Trophoblast cell (in vitro differentiated cells and primary cell): Measurements from ENCODE around the gene TIMM17B.
"Not testable (repeated sequence)": the region's sequence is repeated elsewhere in the genome, so short reads cannot be mapped to it uniquely, and the experiment has no call there.

Source experiments
- DNase-seq, 2 donors: peaks; one replicate each; pipeline ENCODE4 v3.0.0-alpha.2; 2016
- H2AFZ ChIP-seq: 2 replicates; pipeline ENCODE4 v1.6.1; 2013; ENCODE audit warnings: low read length, moderate library complexity, mild to moderate bottlenecking; ENCODE audit not compliant: insufficient read depth, poor library complexity
- H2AK5ac ChIP-seq: 2 replicates; pipeline ENCODE4 v1.6.1; 2013; ENCODE audit warnings: mild to moderate bottlenecking, low read length
- H2BK120ac ChIP-seq: 2 replicates; pipeline ENCODE4 v1.6.1; 2013; ENCODE audit warnings: low read length, mild to moderate bottlenecking, moderate library complexity; ENCODE audit not compliant: insufficient read depth, poor library complexity
- H2BK12ac ChIP-seq: 2 replicates; pipeline ENCODE4 v1.6.1; 2013; ENCODE audit warnings: mild to moderate bottlenecking, low read length, moderate library complexity
- H2BK5ac ChIP-seq: 2 replicates; pipeline ENCODE4 v1.6.1; 2013; ENCODE audit warnings: low read length, low read depth, moderate library complexity, mild to moderate bottlenecking; ENCODE audit not compliant: poor library complexity
- H3K14ac ChIP-seq: 2 replicates; pipeline ENCODE4 v1.6.1; 2013; ENCODE audit warnings: mild to moderate bottlenecking, low read length
- H3K18ac ChIP-seq: 2 replicates; pipeline ENCODE4 v1.6.1; 2013; ENCODE audit warnings: mild to moderate bottlenecking, low read length
- H3K23ac ChIP-seq: 2 replicates; pipeline ENCODE4 v1.6.1; 2013; ENCODE audit warnings: low read length
- H3K27ac ChIP-seq: 2 replicates; pipeline ENCODE4 v1.5.1; 2013; ENCODE audit warnings: low read depth, mild to moderate bottlenecking, inconsistent platforms, low read length, moderate library complexity
- H3K27me3 ChIP-seq: 2 replicates; pipeline ENCODE4 v1.6.1; 2013; ENCODE audit warnings: inconsistent platforms, mild to moderate bottlenecking, low read length, moderate library complexity; ENCODE audit not compliant: insufficient read depth
- H3K36me3 ChIP-seq, 2 experiments: 1 replicate in 1 of 2; 2 replicates in 1 of 2; pipeline ENCODE4 v1.6.1; 2013; ENCODE audit warnings: low read length in 2 of 2, mild to moderate bottlenecking in 2 of 2, moderate library complexity in 1 of 2; ENCODE audit not compliant: insufficient read depth in 2 of 2, control insufficient read depth in 1 of 2
- H3K4ac ChIP-seq: 2 replicates; pipeline ENCODE4 v1.6.1; 2013; ENCODE audit warnings: low read depth, mild to moderate bottlenecking, low read length, moderate library complexity
- H3K4me1 ChIP-seq, 2 experiments: 1 replicate in 1 of 2; 2 replicates in 1 of 2; pipeline ENCODE4 v1.6.1; 2013; ENCODE audit warnings: low read length in 2 of 2, mild to moderate bottlenecking in 2 of 2, moderate library complexity in 1 of 2; ENCODE audit not compliant: insufficient read depth in 2 of 2, control insufficient read depth in 1 of 2
- H3K4me2 ChIP-seq: 2 replicates; pipeline ENCODE4 v1.6.1; 2013; ENCODE audit warnings: inconsistent platforms, mild to moderate bottlenecking, low read length, moderate library complexity
- H3K4me3 ChIP-seq: 2 replicates; pipeline ENCODE4 v1.5.1; 2013; ENCODE audit warnings: mild to moderate bottlenecking, low read depth, low read length, inconsistent platforms
- H3K79me1 ChIP-seq: one replicate; pipeline ENCODE4 v1.6.1; 2013; ENCODE audit warnings: low read length
- H3K79me2 ChIP-seq: 2 replicates; pipeline ENCODE4 v1.6.1; 2013; ENCODE audit warnings: low read length, mild to moderate bottlenecking; ENCODE audit not compliant: control insufficient read depth, insufficient read depth, poor library complexity
- H3K9ac ChIP-seq: 2 replicates; pipeline ENCODE4 v1.6.1; 2013; ENCODE audit warnings: mild to moderate bottlenecking, low read length
- H3K9me3 ChIP-seq: 2 replicates; pipeline ENCODE4 v1.6.1; 2013; ENCODE audit warnings: low read depth, mild to moderate bottlenecking, control low read depth, inconsistent platforms, low read length; ENCODE audit not compliant: insufficient read depth
- H4K12ac ChIP-seq: 2 replicates; pipeline ENCODE4 v1.6.1; 2013; ENCODE audit warnings: low read depth, mild to moderate bottlenecking, low read length, moderate library complexity
- H4K8ac ChIP-seq: 2 replicates; pipeline ENCODE4 v1.6.1; 2013; ENCODE audit warnings: low read depth, mild to moderate bottlenecking, low read length, moderate library complexity
- H4K91ac ChIP-seq: one replicate; pipeline ENCODE4 v1.6.1; 2013; ENCODE audit warnings: low read depth, mild to moderate bottlenecking, low read length, moderate library complexity
- WGBS: extraction: QIAGEN DNeasy Blood & Tissue Kit; methylation state at CpG from one replicate; pipeline ENCODE4 v1.1.7; 2013; ENCODE audit warnings: missing lambda C conversion rate; ENCODE audit not compliant: insufficient read length, insufficient coverage; ENCODE audit errors: extremely low coverage; 5-methylcytosine and 5-hydroxymethylcytosine counted together

Gene TIMM17B

DNA sequence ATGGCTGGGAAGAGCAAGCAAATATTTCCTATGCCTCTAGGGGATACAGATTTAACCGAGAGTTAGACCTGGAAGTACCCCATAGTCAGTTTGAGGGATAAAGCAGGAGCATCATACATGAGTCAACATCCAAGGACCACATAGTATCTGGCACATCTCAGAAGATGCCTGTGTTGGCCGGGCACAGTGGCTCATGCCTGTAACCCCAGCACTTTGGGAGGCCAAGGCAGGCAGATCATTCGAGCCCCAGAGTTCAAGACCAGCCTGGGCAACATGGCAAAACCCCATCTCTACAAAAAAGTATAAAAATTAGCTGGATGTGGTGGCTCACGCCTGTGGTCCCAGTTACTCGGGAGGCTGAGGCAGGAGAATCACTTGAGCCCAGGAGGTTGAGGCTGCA, 11.0 kb downstream of the TIMM17B start:
- DNase-seq, H2BK5ac ChIP-seq, H4K8ac ChIP-seq, H3K18ac ChIP-seq, H3K79me2 ChIP-seq, H4K12ac ChIP-seq, H2BK12ac ChIP-seq, H3K36me3 ChIP-seq, H3K79me1 ChIP-seq, H3K4me3 ChIP-seq, H3K27me3 ChIP-seq, H3K4me2 ChIP-seq, H2BK120ac ChIP-seq, H3K23ac ChIP-seq, H3K9me3 ChIP-seq, H3K4me1 ChIP-seq, H3K4ac ChIP-seq, H2AFZ ChIP-seq, H3K9ac ChIP-seq, H3K14ac ChIP-seq, H4K91ac ChIP-seq, H3K27ac ChIP-seq, H2AK5ac ChIP-seq: not testable (repeated sequence)
- WGBS = no CpG with 5 or more reads among the region's 5 CpGs

DNA sequence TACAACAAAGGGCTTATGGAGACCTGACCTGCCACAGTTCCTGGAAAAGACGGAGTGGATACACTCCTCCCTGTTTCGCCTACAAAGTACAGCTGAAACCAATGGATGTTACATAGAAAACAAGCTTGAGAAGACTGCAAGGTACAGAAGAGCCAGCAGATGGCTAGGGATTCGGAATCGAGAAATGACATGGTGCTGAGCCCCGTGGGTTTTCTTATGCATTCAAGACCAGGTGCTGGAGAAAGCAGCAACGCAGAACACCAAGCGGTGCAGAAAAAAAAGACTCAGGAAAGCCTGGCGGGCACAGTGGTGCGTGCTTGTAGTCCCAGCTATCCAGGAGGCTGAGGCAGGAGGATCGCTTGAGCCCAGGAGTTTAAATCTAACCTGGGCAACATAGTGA, 13.8 kb downstream of the TIMM17B start:
- no peaks in the 10 kb centered on the region for H3K79me2 ChIP-seq
- no peak overlapping the region for H3K14ac ChIP-seq
- DNase-seq = peak in 1 of 2 donors; percentile 13
- no peaks in the 10 kb centered on the region for H3K36me3 ChIP-seq
- H3K79me1 ChIP-seq = no peaks in the 10 kb centered on the region
- H3K4me2 ChIP-seq = no peak overlapping the region
- no peak overlapping the region for H2AFZ ChIP-seq
- H3K27me3 ChIP-seq = no peaks in the 10 kb centered on the region
- no CpG with 5 or more reads among the region's 10 CpGs for WGBS
- H4K91ac ChIP-seq = no peak overlapping the region
- H3K27ac ChIP-seq = no peak overlapping the region
- no peak overlapping the region for H3K9ac ChIP-seq
- no peak overlapping the region for H2BK5ac ChIP-seq
- no peak overlapping the region for H3K4ac ChIP-seq
- no peaks in the 10 kb centered on the region for H3K4me1 ChIP-seq
- H4K12ac ChIP-seq = no peak overlapping the region
- no peak overlapping the region for H3K23ac ChIP-seq
- H2BK12ac ChIP-seq = no peak overlapping the region
- H2AK5ac ChIP-seq = no peak overlapping the region
- no peaks in the 10 kb centered on the region for H3K9me3 ChIP-seq
- H4K8ac ChIP-seq = no peak overlapping the region
- no peak overlapping the region for H3K18ac ChIP-seq
- no peak overlapping the region for H2BK120ac ChIP-seq
- H3K4me3 ChIP-seq = no peak overlapping the region

DNA sequence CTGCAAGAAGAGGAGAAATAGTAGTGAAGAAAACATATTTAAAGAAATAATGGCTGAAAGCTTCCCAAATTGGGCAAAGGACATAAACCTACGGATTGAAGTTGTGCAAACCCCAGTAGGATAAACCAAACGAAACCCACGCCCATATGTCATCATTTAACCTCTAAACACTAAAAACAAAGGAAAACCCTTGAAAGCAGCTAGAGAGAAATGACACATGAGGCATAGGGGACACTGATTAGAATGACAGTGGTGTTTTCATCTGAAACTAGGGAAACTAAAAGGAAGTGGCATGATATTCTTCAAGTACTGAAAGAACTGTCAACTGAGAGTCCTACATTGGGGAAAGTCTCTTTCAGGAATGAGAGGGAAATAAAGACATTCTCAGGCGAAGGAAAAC, 20.6 kb downstream of the TIMM17B start:
- WGBS = no CpG with 5 or more reads among the region's 4 CpGs
- H3K9ac ChIP-seq, H3K27ac ChIP-seq, H2AK5ac ChIP-seq, H3K4me1 ChIP-seq, H3K36me3 ChIP-seq, DNase-seq, H2BK120ac ChIP-seq, H3K14ac ChIP-seq, H3K79me1 ChIP-seq, H3K4me2 ChIP-seq, H4K91ac ChIP-seq, H2BK5ac ChIP-seq, H2AFZ ChIP-seq, H2BK12ac ChIP-seq, H3K9me3 ChIP-seq, H4K12ac ChIP-seq, H3K4ac ChIP-seq, H3K18ac ChIP-seq, H4K8ac ChIP-seq, H3K4me3 ChIP-seq, H3K27me3 ChIP-seq, H3K79me2 ChIP-seq, H3K23ac ChIP-seq: not testable (repeated sequence)

DNA sequence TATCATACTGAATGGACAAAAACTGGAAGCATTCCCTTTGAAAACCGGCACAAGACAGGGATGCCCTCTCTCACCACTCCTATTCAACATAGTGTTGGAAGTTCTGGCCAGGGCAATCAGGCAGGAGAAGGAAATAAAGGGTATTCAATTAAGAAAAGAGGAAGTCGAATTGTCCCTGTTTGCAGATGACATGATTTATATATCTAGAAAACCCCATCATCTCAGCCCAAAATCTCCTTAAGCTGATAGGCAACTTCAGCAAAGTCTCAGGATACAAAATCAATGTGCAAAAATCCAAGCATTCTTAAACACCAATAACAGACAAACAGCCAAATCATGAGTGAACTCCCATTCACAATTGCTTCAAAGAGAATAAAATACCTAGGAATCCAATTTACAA, 25.6 kb downstream of the TIMM17B start:
- not testable (repeated sequence) for H3K27me3 ChIP-seq, H2BK12ac ChIP-seq, H3K18ac ChIP-seq, H4K91ac ChIP-seq, H4K8ac ChIP-seq, H3K4ac ChIP-seq, H3K4me1 ChIP-seq, H3K27ac ChIP-seq, H3K79me1 ChIP-seq, H3K23ac ChIP-seq, H2BK5ac ChIP-seq, H3K79me2 ChIP-seq, DNase-seq, H3K9ac ChIP-seq, H2AFZ ChIP-seq, H3K14ac ChIP-seq, H3K4me2 ChIP-seq, H4K12ac ChIP-seq, H3K4me3 ChIP-seq, H3K36me3 ChIP-seq, H2AK5ac ChIP-seq, H3K9me3 ChIP-seq, H2BK120ac ChIP-seq
- WGBS = no CpG with 5 or more reads among the region's 2 CpGs
